ENCODE data around the gene WIZ.

The WIZ gene

DNA sequence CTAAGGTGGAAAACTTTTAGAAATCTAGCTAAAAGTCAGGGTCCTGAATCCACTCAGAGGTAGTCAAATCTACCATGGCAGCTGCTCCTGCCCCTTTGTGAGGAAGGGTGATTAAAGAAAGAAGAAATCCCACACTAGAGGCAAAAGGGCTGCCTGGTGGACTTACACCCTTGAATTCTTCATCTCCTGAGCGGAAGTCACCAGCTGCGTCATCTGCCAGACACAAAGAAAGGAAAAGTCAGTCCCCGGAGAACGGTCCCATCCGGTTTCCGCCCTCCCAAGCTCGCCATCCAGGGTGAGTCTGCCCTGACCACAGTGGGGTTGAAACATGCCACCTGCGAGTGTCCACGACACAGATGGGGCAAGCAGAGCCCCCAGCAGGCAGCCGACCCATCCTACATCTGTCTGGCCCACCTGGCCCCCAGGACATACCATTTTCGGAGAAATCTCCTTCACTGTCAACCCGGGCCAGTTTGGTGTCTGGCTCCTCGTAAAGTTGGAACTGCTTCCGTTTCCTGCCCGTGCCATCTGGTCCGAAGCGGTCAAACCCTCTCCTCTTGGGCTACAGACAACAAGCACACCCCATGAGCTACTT, 77.9 kb downstream of the WIZ start:
- H3K4me3 ChIP-seq (ENCODE audit: low read depth, low read length), result no peak overlapping the region
- DNase-seq (ENCODE audit: low read depth), result no peak
- TF ChIP-seq, protein P1, sequence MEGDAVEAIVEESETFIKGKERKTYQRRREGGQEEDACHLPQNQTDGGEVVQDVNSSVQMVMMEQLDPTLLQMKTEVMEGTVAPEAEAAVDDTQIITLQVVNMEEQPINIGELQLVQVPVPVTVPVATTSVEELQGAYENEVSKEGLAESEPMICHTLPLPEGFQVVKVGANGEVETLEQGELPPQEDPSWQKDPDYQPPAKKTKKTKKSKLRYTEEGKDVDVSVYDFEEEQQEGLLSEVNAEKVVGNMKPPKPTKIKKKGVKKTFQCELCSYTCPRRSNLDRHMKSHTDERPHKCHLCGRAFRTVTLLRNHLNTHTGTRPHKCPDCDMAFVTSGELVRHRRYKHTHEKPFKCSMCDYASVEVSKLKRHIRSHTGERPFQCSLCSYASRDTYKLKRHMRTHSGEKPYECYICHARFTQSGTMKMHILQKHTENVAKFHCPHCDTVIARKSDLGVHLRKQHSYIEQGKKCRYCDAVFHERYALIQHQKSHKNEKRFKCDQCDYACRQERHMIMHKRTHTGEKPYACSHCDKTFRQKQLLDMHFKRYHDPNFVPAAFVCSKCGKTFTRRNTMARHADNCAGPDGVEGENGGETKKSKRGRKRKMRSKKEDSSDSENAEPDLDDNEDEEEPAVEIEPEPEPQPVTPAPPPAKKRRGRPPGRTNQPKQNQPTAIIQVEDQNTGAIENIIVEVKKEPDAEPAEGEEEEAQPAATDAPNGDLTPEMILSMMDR (IDR thresholded peaks at IDR 0.05; ENCODE audit: control insufficient read depth, extremely low read depth, insufficient read depth), result no peak

- TF ChIP-seq, protein P1 (IDR thresholded peaks at IDR 0.05; ENCODE audit: control insufficient read depth, extremely low read depth, insufficient read depth), result no peak
- H3K4me3 ChIP-seq (ENCODE audit: low read depth, low read length), result no peak overlapping the region
- no peak for DNase-seq (ENCODE audit: low read depth)
These were observed 78.6 kb downstream of the WIZ start for GRCh38 chr19:15371119-15371518.

Measured in LNCaP clone FGC (cell line).